ENCODE results near the gene NBEAL2.

NBEAL2 gene

DNA sequence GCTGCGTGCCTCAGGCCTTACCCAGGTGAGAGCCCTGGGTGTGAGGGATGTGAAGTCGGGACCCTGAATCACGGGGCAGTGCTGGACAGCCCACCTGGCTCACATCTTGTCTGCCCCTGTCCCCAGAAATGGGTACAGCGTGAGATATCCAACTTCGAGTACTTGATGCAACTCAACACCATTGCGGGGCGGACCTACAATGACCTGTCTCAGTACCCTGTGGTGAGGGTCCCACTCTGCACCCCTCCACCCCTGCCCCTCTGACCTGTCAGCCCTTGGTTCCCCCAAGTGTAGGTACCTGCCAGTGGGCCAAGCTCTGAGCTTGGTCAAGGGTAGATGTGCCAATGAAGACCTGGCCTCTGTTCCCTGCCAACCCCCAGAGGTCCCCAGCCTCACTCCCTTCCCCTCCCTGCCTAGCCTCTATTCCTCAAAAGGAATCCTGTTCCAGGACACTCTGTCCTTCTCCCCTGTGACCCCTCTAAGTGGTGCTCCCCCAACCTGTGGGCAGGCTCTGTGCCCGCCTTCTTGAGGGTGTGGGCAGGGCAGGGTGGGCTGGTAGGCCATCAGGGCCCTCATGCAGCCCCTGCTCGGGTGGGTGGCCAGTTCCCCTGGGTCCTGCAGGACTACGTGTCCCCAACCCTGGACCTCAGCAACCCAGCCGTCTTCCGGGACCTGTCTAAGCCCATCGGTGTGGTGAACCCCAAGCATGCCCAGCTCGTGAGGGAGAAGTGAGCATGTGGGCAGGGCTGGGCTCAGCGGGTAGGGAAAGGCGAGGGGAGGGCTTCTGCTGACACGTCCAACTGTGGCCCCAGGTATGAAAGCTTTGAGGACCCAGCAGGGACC lies 25.1 kb downstream of the NBEAL2 start:
- no peak overlapping the region for H3K4me3 ChIP-seq (ENCODE audit: low read depth in 1 of 2, low read length in 2 of 2)
- H3K36me3 ChIP-seq (ENCODE audit: insufficient read depth, low read length), result peaks cover 31% of the 10 kb centered on the region
- no peak overlapping the region for H3K27ac ChIP-seq (ENCODE audit: low read depth, low read length)
- no peaks in the 10 kb centered on the region for H3K9me3 ChIP-seq (ENCODE audit: low read length)
- no peaks in the 10 kb centered on the region for H3K27me3 ChIP-seq (ENCODE audit: control insufficient read depth in 1 of 2, insufficient read depth in 2 of 2, low read length in 2 of 2)
- no peak overlapping the region for H3K9ac ChIP-seq (ENCODE audit: low read length)
- no peaks in the 10 kb centered on the region for H3K4me1 ChIP-seq (ENCODE audit: insufficient read depth, low read length)

DNA sequence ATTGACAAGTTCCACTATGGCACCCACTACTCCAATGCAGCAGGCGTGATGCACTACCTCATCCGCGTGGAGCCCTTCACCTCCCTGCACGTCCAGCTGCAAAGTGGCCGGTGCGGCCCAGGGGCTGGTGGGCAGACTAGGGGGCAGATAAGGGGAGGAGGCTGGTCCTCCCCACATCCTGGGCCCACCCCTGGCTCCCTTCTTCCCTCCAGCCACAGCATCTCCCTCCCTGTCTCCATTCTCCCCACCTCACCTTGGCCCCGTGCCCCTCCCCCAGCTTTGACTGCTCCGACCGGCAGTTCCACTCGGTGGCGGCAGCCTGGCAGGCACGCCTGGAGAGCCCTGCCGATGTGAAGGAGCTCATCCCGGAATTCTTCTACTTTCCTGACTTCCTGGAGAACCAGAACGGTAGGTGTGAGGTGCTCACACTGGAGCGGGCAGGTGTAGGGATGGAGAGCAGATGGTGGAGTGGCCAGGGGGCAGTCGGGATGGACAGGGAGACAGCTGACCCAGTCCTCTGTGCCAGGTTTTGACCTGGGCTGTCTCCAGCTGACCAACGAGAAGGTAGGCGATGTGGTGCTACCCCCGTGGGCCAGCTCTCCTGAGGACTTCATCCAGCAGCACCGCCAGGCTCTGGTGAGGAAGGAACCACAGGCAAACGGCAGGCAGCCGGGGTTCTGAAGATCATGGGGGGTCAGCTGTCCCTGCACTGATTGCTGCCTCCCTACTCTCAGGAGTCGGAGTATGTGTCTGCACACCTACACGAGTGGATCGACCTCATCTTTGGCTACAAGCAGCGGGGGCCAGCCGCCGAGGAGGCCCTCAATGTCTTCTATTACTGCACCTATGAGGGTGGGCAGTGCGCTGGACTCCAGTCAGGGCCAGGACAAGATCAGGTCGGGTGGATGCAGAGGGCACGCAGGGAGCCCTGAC lies 26.0 kb downstream of the NBEAL2 start:
- Histone ChIP-seq H3K9me3 (ENCODE audit: low read length) (no peaks in the 10 kb centered on the region), H3K27me3 (ENCODE audit: control insufficient read depth in 1 of 2, insufficient read depth in 2 of 2, low read length in 2 of 2) (no peaks in the 10 kb centered on the region), H3K36me3 (ENCODE audit: insufficient read depth, low read length) (peaks cover 25% of the 10 kb centered on the region), H3K4me3 (ENCODE audit: low read depth in 1 of 2, low read length in 2 of 2) (no peak overlapping the region), H3K4me1 (ENCODE audit: insufficient read depth, low read length) (no peaks in the 10 kb centered on the region), H3K27ac (ENCODE audit: low read depth, low read length) (no peak overlapping the region), H3K9ac (ENCODE audit: low read length) (no peak overlapping the region)

- peaks cover 22% of the 10 kb centered on the region for H3K36me3 ChIP-seq (ENCODE audit: insufficient read depth, low read length)
- no peak overlapping the region for H3K4me3 ChIP-seq (ENCODE audit: low read depth in 1 of 2, low read length in 2 of 2)
- no peak overlapping the region for H3K27ac ChIP-seq (ENCODE audit: low read depth, low read length)
- no peak overlapping the region for H3K9ac ChIP-seq (ENCODE audit: low read length)
- H3K27me3 ChIP-seq (ENCODE audit: control insufficient read depth in 1 of 2, insufficient read depth in 2 of 2, low read length in 2 of 2), result no peaks in the 10 kb centered on the region
- no peaks in the 10 kb centered on the region for H3K9me3 ChIP-seq (ENCODE audit: low read length)
- no peaks in the 10 kb centered on the region for H3K4me1 ChIP-seq (ENCODE audit: insufficient read depth, low read length)
Measured at GRCh38 chr3:47006145-47006651, 26.7 kb downstream of the NBEAL2 start.

GRCh38 chr3:47007001-47007400 lies 27.5 kb downstream of the NBEAL2 start:
- H3K9me3 ChIP-seq (ENCODE audit: low read length), result no peaks in the 10 kb centered on the region
- H3K9ac ChIP-seq (ENCODE audit: low read length), result no peak overlapping the region
- H3K36me3 ChIP-seq (ENCODE audit: insufficient read depth, low read length), result peaks cover 22% of the 10 kb centered on the region
- no peaks in the 10 kb centered on the region for H3K4me1 ChIP-seq (ENCODE audit: insufficient read depth, low read length)
- no peak overlapping the region for H3K27ac ChIP-seq (ENCODE audit: low read depth, low read length)
- H3K4me3 ChIP-seq (ENCODE audit: low read depth in 1 of 2, low read length in 2 of 2), result no peak overlapping the region
- H3K27me3 ChIP-seq (ENCODE audit: control insufficient read depth in 1 of 2, insufficient read depth in 2 of 2, low read length in 2 of 2), result no peaks in the 10 kb centered on the region

DNA sequence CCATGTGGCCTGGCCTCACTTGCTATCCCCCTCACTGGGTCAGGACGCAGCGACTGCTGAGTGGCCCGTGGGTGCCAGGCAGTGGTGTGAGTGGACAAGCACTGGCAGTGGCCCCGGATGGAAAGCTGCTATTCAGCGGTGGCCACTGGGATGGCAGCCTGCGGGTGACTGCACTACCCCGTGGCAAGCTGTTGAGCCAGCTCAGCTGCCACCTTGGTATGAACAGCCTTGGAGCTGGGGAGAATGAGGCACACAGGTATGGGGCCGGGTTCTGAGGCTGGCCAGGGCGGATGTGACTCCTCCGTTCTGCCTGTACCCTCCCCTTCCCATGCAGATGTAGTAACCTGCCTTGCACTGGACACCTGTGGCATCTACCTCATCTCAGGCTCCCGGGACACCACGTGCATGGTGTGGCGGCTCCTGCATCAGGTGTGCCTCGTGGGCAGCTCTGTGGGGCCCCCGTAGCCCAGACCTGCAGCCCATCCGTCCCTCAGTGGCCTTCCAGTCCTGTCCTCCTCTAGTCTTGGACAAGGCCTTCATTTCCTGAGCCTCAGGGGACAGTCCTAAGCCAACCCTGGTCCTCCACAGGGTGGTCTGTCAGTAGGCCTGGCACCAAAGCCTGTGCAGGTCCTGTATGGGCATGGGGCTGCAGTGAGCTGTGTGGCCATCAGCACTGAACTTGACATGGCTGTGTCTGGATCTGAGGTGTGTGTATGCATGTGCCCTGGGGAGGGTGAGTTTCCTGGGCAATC lies 28.2 kb downstream of the NBEAL2 start:
- H3K36me3 ChIP-seq (ENCODE audit: insufficient read depth, low read length), result peaks cover 20% of the 10 kb centered on the region
- H3K4me3 ChIP-seq (ENCODE audit: low read depth in 1 of 2, low read length in 2 of 2), result no peak overlapping the region
- no peaks in the 10 kb centered on the region for H3K9me3 ChIP-seq (ENCODE audit: low read length)
- no peak overlapping the region for H3K9ac ChIP-seq (ENCODE audit: low read length)
- no peaks in the 10 kb centered on the region for H3K27me3 ChIP-seq (ENCODE audit: control insufficient read depth in 1 of 2, insufficient read depth in 2 of 2, low read length in 2 of 2)
- no peaks in the 10 kb centered on the region for H3K4me1 ChIP-seq (ENCODE audit: insufficient read depth, low read length)
- no peak overlapping the region for H3K27ac ChIP-seq (ENCODE audit: low read depth, low read length)

DNA sequence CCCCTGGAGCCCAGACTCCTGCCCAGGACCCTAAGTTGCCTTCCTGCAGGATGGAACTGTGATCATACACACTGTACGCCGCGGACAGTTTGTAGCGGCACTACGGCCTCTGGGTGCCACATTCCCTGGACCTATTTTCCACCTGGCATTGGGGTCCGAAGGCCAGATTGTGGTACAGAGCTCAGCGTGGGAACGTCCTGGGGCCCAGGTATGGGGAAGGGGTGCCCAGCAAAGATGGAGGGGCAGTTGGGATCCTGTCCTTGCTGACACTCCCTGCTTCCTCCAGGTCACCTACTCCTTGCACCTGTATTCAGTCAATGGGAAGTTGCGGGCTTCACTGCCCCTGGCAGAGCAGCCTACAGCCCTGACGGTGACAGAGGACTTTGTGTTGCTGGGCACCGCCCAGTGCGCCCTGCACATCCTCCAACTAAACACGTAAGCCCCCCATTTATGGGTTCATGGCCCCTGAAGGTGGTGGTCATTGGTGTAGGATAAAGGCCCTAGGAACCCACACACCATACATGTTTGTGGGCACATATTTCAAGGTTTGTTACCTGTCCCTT lies 28.8 kb downstream of the NBEAL2 start:
- peaks cover 14% of the 10 kb centered on the region for H3K36me3 ChIP-seq (ENCODE audit: insufficient read depth, low read length)
- H3K9me3 ChIP-seq (ENCODE audit: low read length), result no peaks in the 10 kb centered on the region
- H3K4me3 ChIP-seq (ENCODE audit: low read depth in 1 of 2, low read length in 2 of 2), result no peak overlapping the region
- H3K27me3 ChIP-seq (ENCODE audit: control insufficient read depth in 1 of 2, insufficient read depth in 2 of 2, low read length in 2 of 2), result no peaks in the 10 kb centered on the region
- H3K9ac ChIP-seq (ENCODE audit: low read length), result no peak overlapping the region
- no peaks in the 10 kb centered on the region for H3K4me1 ChIP-seq (ENCODE audit: insufficient read depth, low read length)
- no peak overlapping the region for H3K27ac ChIP-seq (ENCODE audit: low read depth, low read length)

DNA sequence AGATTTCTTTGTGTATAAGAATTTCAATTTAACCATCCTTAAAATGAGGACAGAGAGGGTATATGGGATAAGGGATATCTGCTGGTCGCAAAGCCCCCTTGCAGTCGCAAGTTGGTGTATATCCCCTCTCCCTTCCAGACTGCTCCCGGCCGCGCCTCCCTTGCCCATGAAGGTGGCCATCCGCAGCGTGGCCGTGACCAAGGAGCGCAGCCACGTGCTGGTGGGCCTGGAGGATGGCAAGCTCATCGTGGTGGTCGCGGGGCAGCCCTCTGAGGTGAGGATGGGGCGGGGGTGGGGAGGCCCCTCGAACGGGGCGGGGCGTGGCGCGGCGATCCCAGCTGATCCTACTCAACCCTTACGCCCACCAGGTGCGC lies 29.4 kb downstream of the NBEAL2 start:
- H3K9ac ChIP-seq (ENCODE audit: low read length), result no peak overlapping the region
- no peaks in the 10 kb centered on the region for H3K4me1 ChIP-seq (ENCODE audit: insufficient read depth, low read length)
- peak overlapping the region in 1 of 2 donors; percentile 66 for H3K4me3 ChIP-seq (ENCODE audit: low read depth in 1 of 2, low read length in 2 of 2)
- no peaks in the 10 kb centered on the region for H3K27me3 ChIP-seq (ENCODE audit: control insufficient read depth in 1 of 2, insufficient read depth in 2 of 2, low read length in 2 of 2)
- peaks cover 13% of the 10 kb centered on the region for H3K36me3 ChIP-seq (ENCODE audit: insufficient read depth, low read length)
- H3K27ac ChIP-seq (ENCODE audit: low read depth, low read length), result peak overlapping the region; percentile 86
- H3K9me3 ChIP-seq (ENCODE audit: low read length), result no peaks in the 10 kb centered on the region

- H3K27ac ChIP-seq (ENCODE audit: low read depth, low read length), result peak overlapping the region; percentile 86
Measured at GRCh38 chr3:47009225-47010110, 30.0 kb downstream of the NBEAL2 start.

DNA sequence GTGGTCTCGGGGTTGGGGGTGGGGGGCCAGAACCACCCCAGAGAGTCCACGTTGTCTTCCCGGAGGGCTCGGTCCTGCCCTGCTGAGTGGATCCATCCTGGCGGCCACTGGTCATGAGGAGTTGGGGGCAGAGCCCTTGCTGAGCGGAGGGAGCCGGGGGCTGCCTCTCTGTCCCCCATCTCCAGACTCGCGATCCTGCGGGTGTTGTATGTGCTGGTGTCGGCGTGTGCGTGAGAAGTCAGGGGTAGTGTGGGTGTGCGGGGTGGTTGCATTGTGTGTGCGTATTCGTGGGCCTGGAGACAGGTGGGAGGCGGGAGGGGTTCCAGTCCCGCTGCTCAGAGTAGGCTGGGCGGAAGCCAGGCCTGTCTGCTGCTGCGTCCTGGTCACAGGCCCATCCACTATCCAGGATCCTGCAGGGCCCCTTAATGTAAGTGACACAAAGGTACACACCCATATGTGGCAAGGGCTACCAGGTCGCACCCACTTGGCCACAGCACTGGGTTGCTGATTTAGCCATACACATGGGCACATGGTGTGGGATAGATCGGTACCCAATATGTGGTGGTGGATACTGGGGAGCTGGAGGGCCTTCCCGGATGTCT lies 30.7 kb downstream of the NBEAL2 start:
- Histone ChIP-seq H3K9ac (ENCODE audit: low read length) (peak overlapping the region; percentile 44), H3K4me1 (ENCODE audit: insufficient read depth, low read length) (no peaks in the 10 kb centered on the region), H3K27me3 (ENCODE audit: control insufficient read depth in 1 of 2, insufficient read depth in 2 of 2, low read length in 2 of 2) (no peaks in the 10 kb centered on the region), H3K4me3 (ENCODE audit: low read depth in 1 of 2, low read length in 2 of 2) (peak overlapping the region; percentile 66 to 73), H3K27ac (ENCODE audit: low read depth, low read length) (peak overlapping the region; percentile 86), H3K9me3 (ENCODE audit: low read length) (no peaks in the 10 kb centered on the region), H3K36me3 (ENCODE audit: insufficient read depth, low read length) (peaks cover 11% of the 10 kb centered on the region)

More at GRCh38 chr3:47009225-47010110, 30.0 kb downstream of the NBEAL2 start:
- no peaks in the 10 kb centered on the region for H3K9me3 ChIP-seq (ENCODE audit: low read length)
- H3K27me3 ChIP-seq (ENCODE audit: control insufficient read depth in 1 of 2, insufficient read depth in 2 of 2, low read length in 2 of 2), result no peaks in the 10 kb centered on the region
- peaks cover 13% of the 10 kb centered on the region for H3K36me3 ChIP-seq (ENCODE audit: insufficient read depth, low read length)
- H3K9ac ChIP-seq (ENCODE audit: low read length), result peak overlapping the region; percentile 44
- no peaks in the 10 kb centered on the region for H3K4me1 ChIP-seq (ENCODE audit: insufficient read depth, low read length)
- peak overlapping the region; percentile 66 to 73 for H3K4me3 ChIP-seq (ENCODE audit: low read depth in 1 of 2, low read length in 2 of 2)

GRCh38 chr3:47010910-47011309 lies 31.4 kb downstream of the NBEAL2 start:
- H3K27me3 ChIP-seq (ENCODE audit: control insufficient read depth in 1 of 2, insufficient read depth in 2 of 2, low read length in 2 of 2), result no peaks in the 10 kb centered on the region
- H3K9ac ChIP-seq (ENCODE audit: low read length), result no peak overlapping the region
- H3K9me3 ChIP-seq (ENCODE audit: low read length), result no peaks in the 10 kb centered on the region
- no peak overlapping the region for H3K27ac ChIP-seq (ENCODE audit: low read depth, low read length)
- no peaks in the 10 kb centered on the region for H3K4me1 ChIP-seq (ENCODE audit: insufficient read depth, low read length)
- peaks cover 11% of the 10 kb centered on the region for H3K36me3 ChIP-seq (ENCODE audit: insufficient read depth, low read length)
- no peak overlapping the region for H3K4me3 ChIP-seq (ENCODE audit: low read depth in 1 of 2, low read length in 2 of 2)

All from muscle layer of colon (tissue), 2 donors.